ENCODE data around the gene PIKFYVE.
"Not testable (repeated sequence)": the region's sequence is repeated elsewhere in the genome, so short reads cannot be mapped to it uniquely, and the experiment has no call there.

The PIKFYVE gene

DNA sequence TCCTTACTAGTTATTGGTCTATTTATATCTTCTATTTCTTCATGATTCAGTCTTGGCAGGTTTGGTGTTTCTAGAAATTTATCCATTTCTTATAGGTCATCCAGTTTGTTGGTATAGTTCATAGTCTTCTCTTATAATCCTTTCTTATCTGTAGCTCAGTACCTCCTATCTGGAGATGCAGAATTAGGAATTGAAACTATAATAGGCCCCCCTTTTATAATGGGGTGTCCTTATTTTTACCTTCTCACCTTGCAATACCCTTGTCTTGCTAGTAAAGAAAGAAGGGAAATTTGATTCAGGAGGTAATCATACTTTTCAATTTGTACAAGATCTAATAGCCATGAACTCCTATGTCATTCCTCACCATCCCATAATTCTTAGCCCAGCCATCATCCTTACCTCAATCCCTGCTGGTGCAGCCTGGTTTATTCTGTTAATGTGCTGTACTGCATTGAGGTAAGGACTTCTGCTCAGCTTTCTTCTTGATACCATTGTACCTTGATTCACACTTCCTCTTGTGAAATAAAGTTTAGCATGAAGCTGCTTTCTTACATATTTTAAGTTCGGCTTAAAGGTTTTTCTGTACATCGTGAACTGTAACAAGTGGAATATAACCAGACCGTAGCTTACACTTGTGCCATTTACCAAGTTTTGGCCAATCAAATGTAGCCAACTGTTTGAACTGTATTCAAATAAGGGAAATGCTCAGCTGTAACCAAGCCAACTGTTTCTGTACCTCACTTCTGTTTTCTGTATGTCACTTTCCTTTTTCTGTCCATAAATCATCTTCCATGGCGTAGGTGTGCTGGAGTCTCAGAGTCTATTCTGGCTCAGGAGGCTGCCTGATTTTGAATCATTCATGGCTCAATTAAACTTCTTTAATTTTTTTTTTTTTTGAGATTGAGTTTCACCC lies 100.4 kb downstream of the PIKFYVE start:
- no peak overlapping the region for H3K27ac ChIP-seq (ENCODE audit: low read depth, low read length)
- H3K9me3 ChIP-seq (ENCODE audit: control insufficient read depth in 5 of 5, low read length in 5 of 5): peaks cover 0 to 16% (median 5%) of the 10 kb centered on the region in 5 donors
- H3K36me3 ChIP-seq (ENCODE audit: control insufficient read depth in 5 of 5, insufficient read depth in 5 of 5, low read length in 5 of 5): no peaks in the 10 kb centered on the region
- H3K4me1 ChIP-seq (ENCODE audit: control insufficient read depth in 5 of 5, insufficient read depth in 5 of 5, low read length in 5 of 5): peaks cover 0 to 15% (median 4%) of the 10 kb centered on the region in 5 donors
- no peak overlapping the region for H3K9ac ChIP-seq (ENCODE audit: low read length in 5 of 5)
- H3K27me3 ChIP-seq (ENCODE audit: control insufficient read depth in 5 of 5, insufficient read depth in 4 of 5, low read length in 5 of 5): no peaks in the 10 kb centered on the region
- H3K4me3 ChIP-seq (ENCODE audit: low read depth in 1 of 5, low read length in 5 of 5): no peak overlapping the region

DNA sequence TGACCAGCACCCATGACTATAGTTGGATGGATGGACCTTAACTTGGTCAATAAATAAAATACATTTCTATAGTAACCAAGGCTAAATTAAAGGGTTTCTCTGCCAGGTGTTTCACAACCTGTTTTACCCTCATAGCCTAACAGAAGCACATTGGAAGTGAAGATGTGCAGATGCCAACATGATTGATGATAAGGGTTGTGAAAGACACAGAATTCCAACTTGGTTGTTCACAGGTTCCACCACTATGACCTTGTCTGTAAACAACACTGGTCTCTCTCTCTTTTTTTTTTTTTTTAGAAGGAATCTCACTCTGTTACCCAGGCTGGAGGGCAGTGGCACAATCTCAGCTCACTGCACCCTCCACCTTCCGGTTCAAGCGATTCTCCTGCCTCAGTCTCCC lies 103.0 kb downstream of the PIKFYVE start:
- no peaks in the 10 kb centered on the region for H3K27me3 ChIP-seq (ENCODE audit: control insufficient read depth in 5 of 5, insufficient read depth in 4 of 5, low read length in 5 of 5)
- no peaks in the 10 kb centered on the region for H3K36me3 ChIP-seq (ENCODE audit: control insufficient read depth in 5 of 5, insufficient read depth in 5 of 5, low read length in 5 of 5)
- peaks cover 0 to 13% (median 5%) of the 10 kb centered on the region in 5 donors for H3K9me3 ChIP-seq (ENCODE audit: control insufficient read depth in 5 of 5, low read length in 5 of 5)
- no peak overlapping the region for H3K4me3 ChIP-seq (ENCODE audit: low read depth in 1 of 5, low read length in 5 of 5)
- peak overlapping the region; percentile 67 for H3K27ac ChIP-seq (ENCODE audit: low read depth, low read length)
- no peak overlapping the region for H3K9ac ChIP-seq (ENCODE audit: low read length in 5 of 5)
- peaks cover 0 to 15% (median 4%) of the 10 kb centered on the region in 5 donors for H3K4me1 ChIP-seq (ENCODE audit: control insufficient read depth in 5 of 5, insufficient read depth in 5 of 5, low read length in 5 of 5)

DNA sequence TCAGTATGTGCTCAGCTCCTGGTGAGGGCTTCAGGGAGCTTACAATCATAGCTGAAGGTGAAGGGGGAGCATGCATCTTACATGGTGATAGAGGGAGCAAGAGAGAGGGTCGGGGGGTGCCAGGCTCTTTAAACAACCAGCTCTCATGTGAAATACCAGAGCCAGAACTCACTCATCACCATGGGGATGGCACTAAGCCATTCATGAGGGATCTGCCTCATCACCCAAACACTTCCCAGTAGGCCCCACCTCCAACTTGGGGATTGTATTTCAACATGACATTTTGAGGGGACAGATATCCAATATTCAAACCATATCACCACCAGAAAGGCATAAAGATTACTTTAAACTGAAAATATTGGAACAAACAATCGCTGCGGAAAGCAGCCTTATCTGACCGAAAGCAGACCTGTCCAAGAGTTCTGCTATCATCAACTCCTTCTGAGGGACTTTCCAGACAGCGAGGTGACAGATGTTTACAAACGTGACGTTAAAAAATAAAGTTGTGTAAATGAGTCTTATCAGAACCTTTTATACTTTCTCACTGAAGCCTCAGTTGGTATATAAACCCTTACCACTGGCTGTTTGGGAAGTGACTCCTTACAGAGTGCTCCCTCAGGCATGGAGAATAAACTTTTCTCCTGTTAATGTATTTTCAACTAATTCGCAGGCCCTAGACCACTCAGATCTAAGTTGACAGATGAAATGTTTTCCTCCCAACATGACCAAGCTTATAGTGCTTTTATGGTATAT lies 105.0 kb downstream of the PIKFYVE start:
- no peak overlapping the region for H3K9ac ChIP-seq (ENCODE audit: low read length in 5 of 5)
- H3K36me3 ChIP-seq (ENCODE audit: control insufficient read depth in 5 of 5, insufficient read depth in 5 of 5, low read length in 5 of 5): no peaks in the 10 kb centered on the region
- no peak overlapping the region for H3K4me3 ChIP-seq (ENCODE audit: low read depth in 1 of 5, low read length in 5 of 5)
- H3K4me1 ChIP-seq (ENCODE audit: control insufficient read depth in 5 of 5, insufficient read depth in 5 of 5, low read length in 5 of 5): peaks cover 0 to 15% (median 4%) of the 10 kb centered on the region in 5 donors
- no peaks in the 10 kb centered on the region for H3K9me3 ChIP-seq (ENCODE audit: control insufficient read depth in 5 of 5, low read length in 5 of 5)
- no peak overlapping the region for H3K27ac ChIP-seq (ENCODE audit: low read depth, low read length)
- H3K27me3 ChIP-seq (ENCODE audit: control insufficient read depth in 5 of 5, insufficient read depth in 4 of 5, low read length in 5 of 5): no peaks in the 10 kb centered on the region

DNA sequence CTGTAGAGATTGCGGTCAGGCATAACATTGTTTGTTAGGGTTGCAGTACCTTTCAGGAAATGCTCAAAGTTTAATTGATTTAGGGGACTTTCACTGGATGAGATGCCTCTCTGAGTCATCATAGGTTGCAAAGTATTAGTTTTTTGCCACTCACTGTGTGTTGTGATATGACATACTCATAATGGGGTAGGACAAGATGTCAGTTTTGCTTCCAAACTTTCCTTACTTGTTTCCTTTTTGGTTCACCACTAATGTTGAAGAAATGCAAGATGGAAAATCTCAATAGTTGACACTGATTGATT lies 105.5 kb downstream of the PIKFYVE start:
- Histone ChIP-seq H3K27ac (ENCODE audit: low read depth, low read length) (no peak overlapping the region), H3K27me3 (ENCODE audit: control insufficient read depth in 5 of 5, insufficient read depth in 4 of 5, low read length in 5 of 5) (no peaks in the 10 kb centered on the region), H3K9ac (ENCODE audit: low read length in 5 of 5) (no peak overlapping the region), H3K4me3 (ENCODE audit: low read depth in 1 of 5, low read length in 5 of 5) (no peak overlapping the region), H3K9me3 (ENCODE audit: control insufficient read depth in 5 of 5, low read length in 5 of 5) (no peaks in the 10 kb centered on the region), H3K36me3 (ENCODE audit: control insufficient read depth in 5 of 5, insufficient read depth in 5 of 5, low read length in 5 of 5) (no peaks in the 10 kb centered on the region), H3K4me1 (ENCODE audit: control insufficient read depth in 5 of 5, insufficient read depth in 5 of 5, low read length in 5 of 5) (peaks cover 0 to 15% (median 4%) of the 10 kb centered on the region in 5 donors)

DNA sequence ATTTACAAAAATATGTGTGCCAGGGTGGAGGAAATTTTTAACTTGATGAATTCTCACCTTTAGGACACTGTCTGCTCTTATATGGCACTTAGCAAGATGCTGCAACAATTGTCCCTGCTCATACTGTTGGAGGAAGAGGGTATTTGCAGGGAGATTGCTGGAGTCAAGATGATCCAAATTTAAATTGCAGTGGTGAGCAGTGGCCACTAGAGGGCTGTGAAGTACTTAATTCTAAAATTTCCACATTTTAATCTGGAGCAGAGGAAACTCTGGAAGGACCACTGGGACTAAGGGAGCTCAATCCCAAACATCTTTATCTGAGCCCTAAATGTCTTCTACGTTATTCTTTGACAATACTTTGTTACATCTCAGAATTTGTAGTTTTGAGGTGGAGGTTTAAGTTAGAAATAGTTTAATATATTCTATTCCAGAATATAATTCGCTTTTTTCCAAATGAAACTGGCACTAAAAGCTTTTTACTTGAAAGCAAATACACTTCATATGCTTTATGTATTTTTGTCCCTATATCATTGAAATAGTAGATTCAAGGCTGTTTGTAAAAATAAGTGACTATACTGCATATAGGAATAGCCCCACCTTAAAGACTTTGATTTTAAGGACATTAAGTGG lies 107.5 kb downstream of the PIKFYVE start:
- H3K4me1 ChIP-seq (ENCODE audit: control insufficient read depth in 5 of 5, insufficient read depth in 5 of 5, low read length in 5 of 5): peaks cover 0 to 15% (median 4%) of the 10 kb centered on the region in 5 donors
- no peaks in the 10 kb centered on the region for H3K27me3 ChIP-seq (ENCODE audit: control insufficient read depth in 5 of 5, insufficient read depth in 4 of 5, low read length in 5 of 5)
- no peak overlapping the region for H3K27ac ChIP-seq (ENCODE audit: low read depth, low read length)
- H3K36me3 ChIP-seq (ENCODE audit: control insufficient read depth in 5 of 5, insufficient read depth in 5 of 5, low read length in 5 of 5): no peaks in the 10 kb centered on the region
- no peaks in the 10 kb centered on the region for H3K9me3 ChIP-seq (ENCODE audit: control insufficient read depth in 5 of 5, low read length in 5 of 5)
- H3K4me3 ChIP-seq (ENCODE audit: low read depth in 1 of 5, low read length in 5 of 5): no peak overlapping the region
- H3K9ac ChIP-seq (ENCODE audit: low read length in 5 of 5): no peak overlapping the region

DNA sequence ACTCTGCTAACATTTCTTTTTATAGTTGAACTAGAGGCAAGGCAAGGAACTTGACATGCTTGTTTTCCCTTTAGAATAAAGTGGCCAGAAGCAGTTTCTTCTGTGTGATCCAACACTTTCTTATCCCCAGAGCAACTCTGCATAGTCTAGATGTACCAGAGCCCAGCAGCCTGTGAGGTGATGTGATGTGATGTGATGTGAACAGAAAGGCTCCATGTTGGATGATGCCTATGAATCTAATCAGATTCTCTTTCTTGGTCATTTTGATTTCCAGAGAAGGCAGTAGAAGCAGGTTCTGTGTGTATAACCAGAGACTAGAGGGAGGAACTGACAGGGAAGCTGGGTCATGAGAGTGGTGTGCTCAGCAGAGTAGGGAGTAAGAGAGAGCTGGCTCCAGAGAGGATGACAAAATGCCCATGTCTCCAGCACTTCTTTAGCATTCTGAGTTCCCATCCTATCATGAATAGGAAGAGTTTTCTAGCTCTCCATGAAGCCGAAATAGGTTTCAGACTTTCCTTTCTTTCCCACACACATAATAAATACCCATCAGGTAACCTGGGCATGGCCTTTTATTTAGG lies 109.5 kb downstream of the PIKFYVE start:
- H3K27me3 ChIP-seq (ENCODE audit: control insufficient read depth in 5 of 5, insufficient read depth in 4 of 5, low read length in 5 of 5): no peaks in the 10 kb centered on the region
- H3K4me3 ChIP-seq (ENCODE audit: low read depth in 1 of 5, low read length in 5 of 5): no peak overlapping the region
- H3K27ac ChIP-seq (ENCODE audit: low read depth, low read length): no peak overlapping the region
- no peaks in the 10 kb centered on the region for H3K36me3 ChIP-seq (ENCODE audit: control insufficient read depth in 5 of 5, insufficient read depth in 5 of 5, low read length in 5 of 5)
- H3K9ac ChIP-seq (ENCODE audit: low read length in 5 of 5): no peak overlapping the region
- H3K4me1 ChIP-seq (ENCODE audit: control insufficient read depth in 5 of 5, insufficient read depth in 5 of 5, low read length in 5 of 5): no peaks in the 10 kb centered on the region
- H3K9me3 ChIP-seq (ENCODE audit: control insufficient read depth in 5 of 5, low read length in 5 of 5): no peaks in the 10 kb centered on the region

DNA sequence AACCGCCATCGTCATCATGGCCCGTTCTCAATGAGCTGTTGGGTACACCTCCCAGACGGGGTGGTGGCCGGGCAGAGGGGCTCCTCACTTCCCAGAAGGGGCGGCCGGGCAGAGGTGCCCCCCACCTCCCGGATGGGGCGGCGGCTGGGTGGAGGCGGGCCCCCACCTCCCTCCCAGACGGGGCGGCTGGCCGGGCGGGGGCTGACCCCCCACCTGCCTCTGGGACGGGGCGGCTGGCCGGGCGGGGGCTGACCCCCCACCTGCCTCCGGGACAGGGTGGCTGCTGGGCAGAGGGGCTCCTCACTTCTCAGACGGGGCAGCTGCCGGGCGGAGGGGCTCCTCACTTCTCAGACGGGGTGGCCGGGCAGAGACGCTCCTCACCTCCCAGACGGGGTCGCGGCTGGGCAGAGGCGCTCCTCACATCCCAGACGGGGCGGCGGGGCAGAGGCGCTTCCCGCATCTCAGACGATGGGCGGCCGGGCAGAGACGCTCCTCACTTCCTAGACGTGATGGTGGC lies 111.3 kb downstream of the PIKFYVE start:
- not testable (repeated sequence) for H3K4me3 ChIP-seq (ENCODE audit: low read depth in 1 of 5, low read length in 5 of 5); H3K27me3 ChIP-seq (ENCODE audit: control insufficient read depth in 5 of 5, insufficient read depth in 4 of 5, low read length in 5 of 5); H3K27ac ChIP-seq (ENCODE audit: low read depth, low read length); H3K4me1 ChIP-seq (ENCODE audit: control insufficient read depth in 5 of 5, insufficient read depth in 5 of 5, low read length in 5 of 5); H3K36me3 ChIP-seq (ENCODE audit: control insufficient read depth in 5 of 5, insufficient read depth in 5 of 5, low read length in 5 of 5); H3K9ac ChIP-seq (ENCODE audit: low read length in 5 of 5); H3K9me3 ChIP-seq (ENCODE audit: control insufficient read depth in 5 of 5, low read length in 5 of 5)

DNA sequence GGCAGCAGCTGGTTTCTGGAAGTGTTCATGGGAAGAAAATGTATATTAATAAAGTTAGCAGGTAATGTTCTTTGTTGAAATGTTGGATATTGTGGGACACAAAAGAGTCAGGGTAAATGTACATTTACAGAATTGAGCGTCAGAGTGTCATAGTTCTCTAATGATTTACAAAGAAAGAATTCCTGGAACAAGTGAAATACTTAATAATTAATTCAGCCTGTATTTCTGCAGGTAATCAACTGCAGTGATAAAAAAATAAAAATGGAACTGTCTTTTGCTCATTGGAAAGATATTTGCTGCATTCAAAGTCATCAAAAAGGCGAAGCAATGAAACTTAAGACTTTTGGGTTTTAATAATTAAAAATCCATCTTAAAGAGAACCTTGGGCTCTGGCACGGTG lies 113.1 kb downstream of the PIKFYVE start:
- H3K9ac ChIP-seq (ENCODE audit: low read length in 5 of 5): no peak overlapping the region
- H3K4me1 ChIP-seq (ENCODE audit: control insufficient read depth in 5 of 5, insufficient read depth in 5 of 5, low read length in 5 of 5): no peaks in the 10 kb centered on the region
- H3K27ac ChIP-seq (ENCODE audit: low read depth, low read length): no peak overlapping the region
- H3K27me3 ChIP-seq (ENCODE audit: control insufficient read depth in 5 of 5, insufficient read depth in 4 of 5, low read length in 5 of 5): peaks cover 0 to 2% (median 0%) of the 10 kb centered on the region in 5 donors
- H3K9me3 ChIP-seq (ENCODE audit: control insufficient read depth in 5 of 5, low read length in 5 of 5): no peaks in the 10 kb centered on the region
- H3K36me3 ChIP-seq (ENCODE audit: control insufficient read depth in 5 of 5, insufficient read depth in 5 of 5, low read length in 5 of 5): no peaks in the 10 kb centered on the region
- H3K4me3 ChIP-seq (ENCODE audit: low read depth in 1 of 5, low read length in 5 of 5): no peak overlapping the region

DNA sequence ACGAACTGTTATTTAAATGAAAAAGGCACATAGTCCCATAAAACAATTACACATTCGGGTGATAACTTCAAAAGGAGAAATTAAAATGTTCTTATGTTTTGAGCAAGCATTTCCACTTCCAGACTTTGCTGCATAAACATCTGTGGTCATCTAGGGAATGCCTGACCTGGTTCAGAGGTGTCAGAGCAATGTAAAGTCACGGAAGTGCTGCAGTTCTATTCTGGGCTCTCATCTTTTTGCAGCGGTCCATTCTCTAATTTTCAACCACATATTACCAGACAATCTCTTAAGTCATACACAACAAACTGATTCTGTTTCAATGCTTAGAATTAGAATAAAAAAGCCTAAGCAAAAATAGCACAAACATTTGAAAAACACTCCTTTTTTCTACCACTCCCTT lies 118.6 kb downstream of the PIKFYVE start:
- H3K36me3 ChIP-seq (ENCODE audit: control insufficient read depth in 5 of 5, insufficient read depth in 5 of 5, low read length in 5 of 5): no peaks in the 10 kb centered on the region
- no peak overlapping the region for H3K9ac ChIP-seq (ENCODE audit: low read length in 5 of 5)
- H3K4me1 ChIP-seq (ENCODE audit: control insufficient read depth in 5 of 5, insufficient read depth in 5 of 5, low read length in 5 of 5): no peaks in the 10 kb centered on the region
- H3K9me3 ChIP-seq (ENCODE audit: control insufficient read depth in 5 of 5, low read length in 5 of 5): no peaks in the 10 kb centered on the region
- H3K4me3 ChIP-seq (ENCODE audit: low read depth in 1 of 5, low read length in 5 of 5): no peak overlapping the region
- no peak overlapping the region for H3K27ac ChIP-seq (ENCODE audit: low read depth, low read length)
- peaks cover 0 to 2% (median 0%) of the 10 kb centered on the region in 5 donors for H3K27me3 ChIP-seq (ENCODE audit: control insufficient read depth in 5 of 5, insufficient read depth in 4 of 5, low read length in 5 of 5)

All from subcutaneous abdominal adipose tissue (tissue), 5 donors.